C4-2B (cell line): ENCODE measurements around the gene CHKA.
"Not testable (repeated sequence)": the region's sequence is repeated elsewhere in the genome, so short reads cannot be mapped to it uniquely, and the experiment has no call there.

Experiments
- ZFX ChIP-seq: fragments of 450-650 bp; IDR thresholded peaks from 2 replicates; pipeline ENCODE4 v1.6.1; 2017
- TF ChIP-seq, protein P1 (sequence below): fragments of 450-650 bp; conservative IDR thresholded peaks from 2 replicates; pipeline ENCODE4 v1.5.1; 2017; ENCODE audit warnings: mild to moderate bottlenecking

GRCh38 chr11:68092946-68093345, 28.2 kb downstream of the CHKA start:
- TF ChIP-seq, protein P1, sequence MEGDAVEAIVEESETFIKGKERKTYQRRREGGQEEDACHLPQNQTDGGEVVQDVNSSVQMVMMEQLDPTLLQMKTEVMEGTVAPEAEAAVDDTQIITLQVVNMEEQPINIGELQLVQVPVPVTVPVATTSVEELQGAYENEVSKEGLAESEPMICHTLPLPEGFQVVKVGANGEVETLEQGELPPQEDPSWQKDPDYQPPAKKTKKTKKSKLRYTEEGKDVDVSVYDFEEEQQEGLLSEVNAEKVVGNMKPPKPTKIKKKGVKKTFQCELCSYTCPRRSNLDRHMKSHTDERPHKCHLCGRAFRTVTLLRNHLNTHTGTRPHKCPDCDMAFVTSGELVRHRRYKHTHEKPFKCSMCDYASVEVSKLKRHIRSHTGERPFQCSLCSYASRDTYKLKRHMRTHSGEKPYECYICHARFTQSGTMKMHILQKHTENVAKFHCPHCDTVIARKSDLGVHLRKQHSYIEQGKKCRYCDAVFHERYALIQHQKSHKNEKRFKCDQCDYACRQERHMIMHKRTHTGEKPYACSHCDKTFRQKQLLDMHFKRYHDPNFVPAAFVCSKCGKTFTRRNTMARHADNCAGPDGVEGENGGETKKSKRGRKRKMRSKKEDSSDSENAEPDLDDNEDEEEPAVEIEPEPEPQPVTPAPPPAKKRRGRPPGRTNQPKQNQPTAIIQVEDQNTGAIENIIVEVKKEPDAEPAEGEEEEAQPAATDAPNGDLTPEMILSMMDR, result not testable (repeated sequence)
- not testable (repeated sequence) for TF ChIP-seq ZFX
